Testis (tissue), 3 donors: Measurements from ENCODE around the gene HRH3. TPM values are rescaled to one million over a fixed set of nuclear protein-coding genes. Genes with fewer than 3 reads are reported as not detected.

Source experiments
- DNase-seq: peaks from one replicate; pipeline ENCODE4 v3.0.0-alpha.2; 2019
- H3K27ac ChIP-seq, 2 donors: fragments of 200-600 bp; sonication (generic); one replicate each; pipeline ENCODE4 v1.5.1; 2019
- H3K27me3 ChIP-seq: fragments of 200-600 bp; sonication (generic); one replicate; pipeline ENCODE4 v1.5.1; 2019
- H3K36me3 ChIP-seq: fragments of 200-600 bp; sonication (generic); one replicate; pipeline ENCODE4 v1.5.1; 2017; ENCODE audit warnings: low read depth; ENCODE audit errors: missing control alignments
- H3K4me1 ChIP-seq: fragments of 200-600 bp; sonication (generic); one replicate; pipeline ENCODE4 v1.5.1; 2019
- H3K4me3 ChIP-seq, 2 donors: fragments of 200-600 bp; sonication (generic); one replicate each; pipeline ENCODE4 v1.5.1; 2017 to 2019
- H3K9me3 ChIP-seq: fragments of 200-600 bp; sonication (generic); one replicate; pipeline ENCODE4 v1.5.1; 2017
- CTCF ChIP-seq, 3 experiments: fragments of 450-650 bp in 2 of 3; fragments of 200-600 bp in 1 of 3; sonication (generic) in 1 of 3; IDR thresholded peaks; one replicate each; pipeline ENCODE4 v1.5.1; 2016 to 2019; ENCODE audit warnings: antibody characterized with exemption in 3 of 3, mild to moderate bottlenecking in 2 of 3, moderate library complexity in 1 of 3
- POLR2A ChIP-seq: fragments of 450-650 bp; IDR thresholded peaks from one replicate; pipeline ENCODE4 v1.6.1; 2017; ENCODE audit warnings: antibody characterized with exemption, mild to moderate bottlenecking, moderate library complexity
- WGBS, 2 donors: methylation state at CpG; one replicate each; pipeline ENCODE4 v1.1.5; 2018; 5-methylcytosine and 5-hydroxymethylcytosine counted together
- intact Hi-C: fragments of 100-400 bp; cut with DNase I; formaldehyde crosslinking; loops from one replicate; pipeline ENCODE4 v1.15.1; 2023; ENCODE audit warnings: low total_unique reads
- polyA plus RNA-seq: library from polyadenylated mRNA; stranded (reverse); fragments of 350-450 nt; fragmentation: Illumina TruSeq; extraction: RNeasy Lipid Tissue Mini Kit (QIAGEN cat#74804); gene quantifications from one replicate; pipeline ENCODE4 v1.2.3, GENCODE V29; 2014; ENCODE audit warnings: low read depth, low replicate concordance; ENCODE audit not compliant: insufficient read depth
- total RNA-seq, 2 donors: library from RNA; depleted of rRNA; stranded (reverse); fragments of >200 nt; gene quantifications; one replicate each; pipeline ENCODE4 v1.2.3, GENCODE V29; 2016

HRH3 gene
- total and polyA plus RNA-seq, 3 donors from 2014 or later = 0.67 to 2.5 (median 1.1) TPM

DNA sequence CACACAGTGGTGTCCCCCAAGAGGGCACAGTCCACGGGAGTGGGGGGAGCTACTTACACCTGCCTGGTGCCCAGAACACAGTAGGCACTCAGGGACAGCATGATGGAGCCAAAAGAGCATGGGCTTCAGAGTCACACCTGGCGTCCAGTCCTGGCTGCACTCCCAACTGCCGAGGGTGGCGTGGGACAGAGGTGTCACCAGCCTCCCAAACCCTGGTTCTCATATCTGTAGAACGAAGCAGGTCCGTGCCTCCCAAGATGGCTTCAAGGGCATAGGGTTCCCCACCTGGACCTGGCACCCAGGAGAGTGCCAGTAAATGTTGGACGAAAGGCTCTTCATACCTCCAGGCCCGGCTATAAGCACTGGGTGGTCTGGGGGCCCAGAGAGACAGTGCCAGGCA is 8.9 kb downstream of the HRH3 start:
- Histone ChIP-seq H3K9me3 (no peaks in the 10 kb centered on the region), H3K4me1 (no peaks in the 10 kb centered on the region), H3K27ac (no peak overlapping the region), H3K27me3 (no peaks in the 10 kb centered on the region), H3K36me3 (no peaks in the 10 kb centered on the region), H3K4me3 (no peak overlapping the region)
- WGBS, 2 donors = 73 to 91% methylated on average over 4 to 8 of the region's 8 CpGs
- no peak for TF ChIP-seq CTCF (IDR thresholded peaks at IDR 0.05)
- no peak for TF ChIP-seq POLR2A
- intact Hi-C loops = no loop called here
- no peak for DNase-seq

GRCh38 chr20:62210496-62210855 is 9.6 kb downstream of the HRH3 start:
- no peaks in the 10 kb centered on the region for H3K27me3 ChIP-seq
- no peaks in the 10 kb centered on the region for H3K4me1 ChIP-seq
- H3K9me3 ChIP-seq = no peaks in the 10 kb centered on the region
- 73% methylated on average over 21 of the region's 21 CpGs; no CpG with 5 or more reads in 1 of the 2 donors for WGBS, 2 donors
- H3K4me3 ChIP-seq = no peak overlapping the region
- H3K27ac ChIP-seq = no peak overlapping the region
- intact Hi-C loops = no loop called here
- no peak for DNase-seq
- H3K36me3 ChIP-seq = no peaks in the 10 kb centered on the region
- no peak for TF ChIP-seq POLR2A
- no peak for TF ChIP-seq CTCF (IDR thresholded peaks at IDR 0.05)

- 70 to 73% methylated on average over 8 to 17 of the region's 17 CpGs for WGBS, 2 donors
- H3K27me3 ChIP-seq = no peaks in the 10 kb centered on the region
- no peak overlapping the region for H3K27ac ChIP-seq
- TF ChIP-seq CTCF (IDR thresholded peaks at IDR 0.05) (no peak), POLR2A (no peak)
- no peaks in the 10 kb centered on the region for H3K36me3 ChIP-seq
- no peak overlapping the region for H3K4me3 ChIP-seq
- intact Hi-C loops = no loop called here
- no peaks in the 10 kb centered on the region for H3K4me1 ChIP-seq
- DNase-seq = no peak
- no peaks in the 10 kb centered on the region for H3K9me3 ChIP-seq
Measured at GRCh38 chr20:62209850-62210495, 10.1 kb downstream of the HRH3 start.

DNA sequence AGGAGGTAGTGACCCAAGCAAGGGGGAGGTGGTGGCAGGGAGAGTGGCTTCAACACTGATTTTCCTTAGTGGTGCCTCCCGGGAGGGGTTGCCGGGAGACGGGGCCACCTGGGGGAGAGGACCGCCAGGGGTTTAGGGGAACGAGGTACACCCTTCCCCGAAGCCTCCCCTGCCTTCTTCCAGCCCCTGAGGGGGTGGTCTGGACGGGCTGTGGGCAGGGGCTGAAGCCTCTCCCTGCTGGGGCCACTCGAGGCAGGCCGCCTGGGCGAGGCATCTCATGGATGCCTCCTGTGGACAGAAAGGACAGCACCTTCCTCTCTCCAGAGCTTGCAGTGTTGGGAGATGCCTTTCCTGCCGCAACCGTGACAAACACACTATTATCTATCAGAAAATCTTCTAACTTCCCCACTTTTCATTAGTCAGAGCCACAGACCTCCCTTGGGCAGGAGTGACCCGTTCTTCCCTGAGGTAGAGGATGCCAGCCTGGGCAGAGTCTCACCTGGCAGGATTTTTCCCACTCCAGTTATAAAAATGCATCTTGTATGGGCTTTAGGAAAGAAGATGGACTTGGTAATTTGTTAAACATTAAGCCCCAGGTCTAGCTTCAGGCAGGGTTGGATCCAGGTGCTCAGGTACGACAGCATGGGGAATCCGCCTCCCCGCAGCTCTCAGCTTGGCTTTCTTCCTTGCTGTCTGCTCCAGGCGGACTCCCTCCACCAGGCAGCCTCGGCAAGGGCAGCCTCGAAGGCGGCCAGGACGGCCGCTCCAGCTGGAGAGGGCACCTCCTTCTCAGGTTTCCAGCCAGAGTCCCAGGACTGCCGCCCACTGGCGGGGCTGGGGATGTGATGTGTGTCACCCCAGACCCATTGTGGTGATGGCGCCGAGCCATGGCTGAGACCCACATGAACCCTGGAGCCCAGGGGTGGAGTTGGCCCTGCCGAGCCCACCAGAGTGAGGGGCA is 11.0 kb downstream of the HRH3 start:
- no peak overlapping the region for H3K4me3 ChIP-seq

More for the DNA sequence above, 11.0 kb downstream of the HRH3 start:
- intact Hi-C loops = no loop called here
- no peak for DNase-seq
- TF ChIP-seq POLR2A = no peak
- no peak for TF ChIP-seq CTCF (IDR thresholded peaks at IDR 0.05)
- no peak overlapping the region for H3K27ac ChIP-seq
- H3K9me3 ChIP-seq = no peaks in the 10 kb centered on the region
- H3K4me1 ChIP-seq = no peaks in the 10 kb centered on the region
- 48 to 63% methylated on average over 18 to 27 of the region's 27 CpGs for WGBS, 2 donors
- no peaks in the 10 kb centered on the region for H3K27me3 ChIP-seq
- no peaks in the 10 kb centered on the region for H3K36me3 ChIP-seq
